MG63 (cell line): ENCODE measurements around the gene B3GNT2. TPM values are rescaled to one million over a fixed set of nuclear protein-coding genes. Genes with fewer than 3 reads are reported as not detected.

Experiments
- DNase-seq: peaks from one replicate; pipeline ENCODE4 v3.0.0-alpha.2; 2020
- H3K27me3 ChIP-seq: fragments of 250-450 bp; sonication (Bioruptor Pico); 2 replicates; pipeline ENCODE4 v1.5.1; 2020; ENCODE audit warnings: mild to moderate bottlenecking, moderate library complexity
- H3K36me3 ChIP-seq: fragments of 250-450 bp; sonication (Bioruptor Pico); 2 replicates; pipeline ENCODE4 v1.5.1; 2020; ENCODE audit warnings: mild to moderate bottlenecking, moderate library complexity
- H3K4me3 ChIP-seq: fragments of 250-450 bp; sonication (Bioruptor Pico); 2 replicates; pipeline ENCODE4 v1.5.1; 2020; ENCODE audit warnings: mild to moderate bottlenecking, moderate library complexity
- H3K9me3 ChIP-seq: fragments of 250-450 bp; sonication (Bioruptor Pico); 2 replicates; pipeline ENCODE4 v1.5.1; 2020; ENCODE audit warnings: mild to moderate bottlenecking, moderate library complexity
- total RNA-seq: library from RNA; depleted of rRNA; stranded (reverse); fragments of >200 nt; shearing (Covaris generic); gene quantifications from 2 replicates; pipeline ENCODE4 v1.2.3, GENCODE V29; 2014; ENCODE audit warnings: low replicate concordance

The B3GNT2 gene
- total RNA-seq, 1 experiment from 2014 or later: 8.8 TPM

DNA sequence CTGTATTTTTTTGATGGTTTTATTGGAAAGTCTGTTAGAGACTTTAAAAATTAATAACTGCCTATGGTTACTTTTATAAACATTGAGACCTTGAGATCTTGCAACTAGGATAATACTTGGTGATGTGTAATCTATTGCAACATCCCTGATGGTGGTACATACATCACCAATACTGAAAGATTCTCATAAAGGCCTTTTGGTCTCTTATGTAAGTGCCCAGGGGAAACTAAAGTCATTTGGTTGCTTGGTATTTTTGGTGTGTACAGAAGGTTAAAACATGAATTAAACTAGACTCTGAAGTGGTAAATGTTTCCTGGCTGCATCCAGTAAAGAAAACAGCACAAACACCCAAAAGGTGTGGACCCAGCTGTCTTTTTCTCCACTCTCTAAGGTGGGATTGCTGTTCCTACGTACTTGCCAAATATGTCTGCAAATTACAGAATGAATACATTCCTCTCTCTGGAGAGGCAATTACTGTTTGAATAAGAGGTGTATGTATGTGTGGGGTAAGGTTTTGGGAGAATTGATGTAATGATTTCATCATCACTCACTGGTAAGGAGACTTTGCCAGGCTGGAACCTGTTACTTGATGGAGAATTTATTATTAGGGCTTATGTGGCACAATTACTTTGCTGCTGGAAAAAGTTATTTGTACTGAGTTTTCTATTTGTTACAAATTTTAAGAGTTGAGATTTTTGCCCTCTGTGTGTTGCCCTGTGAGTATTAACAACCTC, 3.6 kb downstream of the B3GNT2 start:
- H3K36me3 ChIP-seq: no peaks in the 10 kb centered on the region
- no peak for DNase-seq
- no peaks in the 10 kb centered on the region for H3K27me3 ChIP-seq
- no peak overlapping the region for H3K4me3 ChIP-seq
- H3K9me3 ChIP-seq: no peaks in the 10 kb centered on the region

DNA sequence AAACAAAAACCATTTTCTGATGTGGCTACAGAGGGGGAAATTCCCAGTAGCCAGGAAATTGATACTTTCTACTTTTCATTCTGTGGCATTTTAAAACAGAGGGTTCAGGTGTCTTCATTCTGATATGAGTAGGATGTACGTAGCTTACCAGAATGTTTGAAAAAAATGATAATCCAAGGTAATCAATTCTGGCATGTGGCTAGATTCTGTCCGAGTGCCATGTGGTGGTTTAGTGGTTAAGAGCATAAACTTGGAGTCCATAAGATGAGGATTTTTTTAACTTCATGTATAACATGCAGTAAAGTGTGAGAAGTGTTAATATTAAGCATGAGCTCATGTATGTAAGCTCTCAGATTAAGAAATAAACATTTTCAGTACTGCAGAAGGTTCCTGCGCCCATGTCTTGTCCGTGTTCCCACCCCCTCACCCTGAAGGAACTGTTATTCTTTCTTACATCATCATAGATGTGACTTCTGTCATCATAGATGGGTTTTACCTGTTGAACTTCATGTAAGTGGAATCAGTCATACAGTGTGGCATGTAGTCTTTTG, 4.5 kb downstream of the B3GNT2 start:
- H3K9me3 ChIP-seq: no peaks in the 10 kb centered on the region
- DNase-seq: no peak
- H3K4me3 ChIP-seq: no peak overlapping the region
- no peaks in the 10 kb centered on the region for H3K36me3 ChIP-seq
- no peaks in the 10 kb centered on the region for H3K27me3 ChIP-seq

DNA sequence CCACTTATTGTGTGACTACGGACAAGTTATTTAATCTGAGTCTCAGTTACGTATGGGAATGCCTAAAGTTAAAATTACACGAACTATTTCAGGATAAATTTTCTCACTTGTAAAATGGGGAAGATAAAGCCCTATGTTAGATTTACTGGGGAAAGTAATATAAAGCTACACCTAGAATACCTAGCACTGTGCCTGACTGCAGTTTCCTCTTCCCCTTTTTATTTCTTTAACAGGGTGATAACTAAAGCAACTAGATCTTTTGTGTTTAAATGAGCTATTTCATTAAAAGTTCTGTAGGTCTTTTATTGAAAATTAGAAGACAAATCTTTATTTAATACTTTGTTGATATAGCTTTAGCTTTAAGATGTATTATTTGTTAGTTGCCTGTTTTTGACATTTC, 5.0 kb downstream of the B3GNT2 start:
- H3K4me3 ChIP-seq: no peak overlapping the region
- no peak for DNase-seq
- no peaks in the 10 kb centered on the region for H3K9me3 ChIP-seq
- H3K27me3 ChIP-seq: no peaks in the 10 kb centered on the region
- no peaks in the 10 kb centered on the region for H3K36me3 ChIP-seq

DNA sequence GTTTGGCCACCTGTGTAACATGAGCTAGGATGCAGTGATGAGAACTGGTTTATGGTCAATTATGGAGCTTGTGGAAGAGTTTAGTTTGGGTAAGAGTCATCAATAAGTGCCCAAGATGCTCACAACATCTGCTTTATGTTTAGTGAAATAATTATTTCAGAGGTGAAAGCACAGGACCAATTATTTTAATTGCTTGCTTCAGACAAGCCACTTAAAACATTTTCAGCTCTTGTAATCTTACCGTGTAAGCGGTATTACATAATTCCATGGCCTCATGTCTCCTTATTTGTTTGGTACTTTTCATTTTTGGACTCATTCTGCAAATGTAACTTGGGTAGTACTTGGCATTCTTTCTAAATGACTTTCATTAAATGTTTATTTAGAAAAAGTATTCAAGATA, 5.4 kb downstream of the B3GNT2 start:
- Histone ChIP-seq H3K4me3 (no peak overlapping the region), H3K27me3 (no peaks in the 10 kb centered on the region), H3K36me3 (no peaks in the 10 kb centered on the region), H3K9me3 (no peaks in the 10 kb centered on the region)
- DNase-seq: no peak

DNA sequence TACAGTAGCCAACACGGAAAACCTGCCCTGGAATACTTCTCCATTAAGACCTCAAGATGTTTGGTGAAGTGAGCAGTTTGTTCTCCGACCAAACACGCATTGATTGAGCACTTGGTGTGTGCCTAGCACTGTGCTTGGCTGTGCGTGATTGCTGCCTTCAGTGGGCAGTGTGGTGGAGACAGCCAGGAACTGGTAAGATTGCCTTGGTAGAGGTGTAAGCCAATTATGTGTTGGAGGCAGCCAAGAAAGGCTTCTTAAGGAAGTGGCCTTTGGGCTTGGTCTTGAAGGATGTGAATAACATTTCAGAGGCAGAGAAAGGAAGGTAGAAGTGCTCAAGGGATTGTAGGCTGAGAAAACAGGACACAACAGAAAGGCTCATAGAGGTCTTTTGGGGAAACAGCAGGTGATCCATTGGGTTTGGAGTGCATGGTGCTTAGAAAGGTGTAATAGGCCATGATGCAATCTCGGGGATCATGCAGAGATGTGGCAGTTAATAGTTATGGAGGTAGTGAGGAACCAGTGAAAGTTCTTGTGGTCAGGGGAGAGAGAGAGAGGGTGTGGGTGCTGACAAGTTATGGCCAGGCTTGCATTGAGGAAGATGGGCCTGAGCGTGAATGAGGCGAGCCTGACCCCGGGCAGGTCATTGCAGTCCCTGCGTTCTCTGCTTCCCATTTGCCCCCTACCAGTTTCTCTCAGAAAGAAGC, 6.3 kb downstream of the B3GNT2 start:
- no peak for DNase-seq
- H3K27me3 ChIP-seq: no peaks in the 10 kb centered on the region
- H3K36me3 ChIP-seq: no peaks in the 10 kb centered on the region
- no peak overlapping the region for H3K4me3 ChIP-seq
- H3K9me3 ChIP-seq: no peaks in the 10 kb centered on the region

DNA sequence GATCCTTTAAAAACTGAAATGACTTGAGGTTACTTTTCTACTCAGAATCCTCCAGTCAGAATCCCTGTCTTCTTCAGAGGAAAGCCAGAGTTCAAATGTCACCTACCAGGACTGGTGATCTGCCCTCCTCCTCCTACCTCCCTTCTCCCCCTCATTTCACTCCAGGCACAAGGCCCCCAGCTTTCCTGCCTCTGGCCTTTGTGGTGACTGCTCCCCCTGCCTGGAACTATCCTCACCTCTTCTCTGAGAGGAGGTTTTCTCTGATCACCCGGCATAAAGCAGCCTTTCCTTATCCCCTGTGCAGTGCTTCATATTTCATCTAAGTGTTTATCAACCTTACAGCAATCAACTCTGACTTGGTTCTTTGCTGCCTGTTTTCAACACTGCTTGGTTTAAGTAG, 6.8 kb downstream of the B3GNT2 start:
- Histone ChIP-seq H3K27me3 (no peaks in the 10 kb centered on the region), H3K9me3 (no peaks in the 10 kb centered on the region), H3K4me3 (no peak overlapping the region), H3K36me3 (no peaks in the 10 kb centered on the region)
- DNase-seq: no peak

DNA sequence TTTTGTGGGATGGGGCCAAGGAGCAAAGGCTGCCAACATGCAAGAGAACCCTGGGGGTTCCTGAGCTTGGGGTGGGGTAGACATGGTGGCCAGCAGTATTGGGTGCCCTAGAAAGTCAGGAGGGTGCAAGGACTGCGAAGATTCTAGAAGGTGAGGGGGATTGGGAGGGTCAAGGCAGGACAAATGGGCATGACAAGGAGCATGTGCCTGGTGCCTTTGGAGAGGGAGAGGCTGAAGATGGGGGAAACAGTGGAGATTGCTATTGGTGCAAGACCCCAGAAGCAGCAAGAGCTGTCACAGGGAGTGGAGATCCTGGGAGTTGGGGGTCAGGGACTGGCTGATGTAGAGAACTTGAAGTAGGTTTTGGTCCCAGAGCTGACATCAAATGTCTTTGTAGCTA, 7.5 kb downstream of the B3GNT2 start:
- Histone ChIP-seq H3K27me3 (no peaks in the 10 kb centered on the region), H3K9me3 (no peaks in the 10 kb centered on the region), H3K4me3 (no peak overlapping the region), H3K36me3 (no peaks in the 10 kb centered on the region)
- no peak for DNase-seq

DNA sequence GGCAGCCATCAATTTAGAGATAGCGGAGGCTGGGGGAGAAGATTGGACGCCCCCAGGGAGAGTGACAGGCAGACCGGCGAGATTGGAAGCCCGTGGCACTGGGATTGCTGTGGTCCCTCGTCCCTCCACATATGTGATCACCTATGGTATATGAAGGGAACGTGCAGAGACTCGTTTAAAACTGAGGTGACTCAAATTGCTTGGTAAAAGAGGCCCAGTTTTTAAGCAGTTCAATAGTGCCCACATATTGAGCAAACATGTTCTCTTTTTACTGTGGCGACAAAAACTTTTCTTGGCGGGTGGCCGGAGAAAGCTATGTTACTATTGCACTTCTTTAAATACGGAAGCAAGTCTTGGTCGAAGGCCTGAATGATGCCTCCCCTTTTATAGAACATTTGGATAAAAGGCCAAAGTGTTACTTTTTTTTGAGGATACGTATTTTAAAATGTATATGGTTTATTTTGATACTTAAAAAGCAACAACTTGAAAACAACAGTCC, 9.1 kb downstream of the B3GNT2 start:
- no peaks in the 10 kb centered on the region for H3K36me3 ChIP-seq
- no peak overlapping the region for H3K4me3 ChIP-seq
- no peaks in the 10 kb centered on the region for H3K27me3 ChIP-seq
- no peak for DNase-seq
- no peaks in the 10 kb centered on the region for H3K9me3 ChIP-seq

DNA sequence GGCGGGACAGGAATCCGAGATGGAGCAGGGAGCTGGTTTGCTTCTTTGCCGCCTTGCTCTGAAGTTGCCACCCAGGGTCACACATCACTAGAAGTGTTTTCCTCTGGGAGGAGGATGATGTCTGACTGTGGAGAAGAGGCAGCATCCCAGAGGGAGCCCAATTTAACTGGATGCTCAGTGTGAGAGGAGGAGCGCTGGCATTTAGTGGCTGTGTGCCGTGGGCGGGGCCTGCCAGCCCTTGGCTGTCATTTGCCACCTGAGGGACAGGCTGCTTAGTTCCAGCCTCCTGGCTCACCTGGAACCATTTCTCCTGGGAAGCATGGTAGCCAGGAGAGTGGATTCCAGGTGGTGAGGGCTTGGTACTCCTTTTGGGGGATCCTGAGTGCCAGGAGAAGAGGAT, 9.6 kb downstream of the B3GNT2 start:
- no peak overlapping the region for H3K4me3 ChIP-seq
- no peak for DNase-seq
- H3K9me3 ChIP-seq: no peaks in the 10 kb centered on the region
- no peaks in the 10 kb centered on the region for H3K36me3 ChIP-seq
- H3K27me3 ChIP-seq: no peaks in the 10 kb centered on the region

DNA sequence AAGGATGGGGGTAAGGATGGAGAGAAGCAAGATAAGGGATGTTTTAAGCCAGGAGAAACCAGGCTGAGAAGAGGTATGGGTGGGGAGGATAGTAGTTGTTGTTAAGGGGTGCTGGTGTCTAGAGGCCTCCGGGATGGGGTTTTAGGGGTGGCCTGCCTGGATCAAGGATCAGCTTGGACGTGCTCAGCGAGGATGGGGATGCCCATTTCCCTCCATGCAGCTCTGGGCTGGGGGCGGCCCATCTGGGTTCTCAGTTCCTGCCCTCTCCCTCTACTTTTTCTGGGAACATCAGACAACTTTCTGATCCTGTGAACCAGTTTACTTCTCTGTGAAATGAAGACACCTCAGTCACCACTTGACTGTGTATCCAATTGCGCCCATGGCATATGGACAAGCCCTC, 10.1 kb downstream of the B3GNT2 start:
- H3K36me3 ChIP-seq: no peaks in the 10 kb centered on the region
- H3K9me3 ChIP-seq: no peaks in the 10 kb centered on the region
- H3K4me3 ChIP-seq: no peak overlapping the region
- H3K27me3 ChIP-seq: no peaks in the 10 kb centered on the region
- no peak for DNase-seq

DNA sequence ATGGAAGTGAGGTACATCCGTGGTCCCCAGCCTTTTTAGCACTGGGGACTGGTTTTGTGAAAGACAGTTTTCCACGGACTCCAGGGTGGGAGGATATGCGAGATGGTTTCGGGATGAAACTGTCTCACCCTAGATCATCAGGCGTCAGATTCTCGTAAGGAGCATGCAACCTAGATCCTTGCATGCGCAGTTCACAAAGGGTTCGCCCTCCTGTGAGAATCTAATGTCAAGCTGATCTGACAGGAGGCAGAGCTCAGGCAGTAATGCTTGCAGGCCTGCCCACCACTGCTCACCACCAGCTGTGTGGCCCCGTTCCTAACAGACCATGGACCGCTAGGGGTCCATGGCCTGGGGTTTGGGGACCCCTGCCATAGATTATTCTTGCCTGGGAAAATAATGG, 11.6 kb downstream of the B3GNT2 start:
- Histone ChIP-seq H3K4me3 (no peak overlapping the region), H3K9me3 (no peaks in the 10 kb centered on the region), H3K36me3 (no peaks in the 10 kb centered on the region), H3K27me3 (no peaks in the 10 kb centered on the region)
- DNase-seq: no peak

DNA sequence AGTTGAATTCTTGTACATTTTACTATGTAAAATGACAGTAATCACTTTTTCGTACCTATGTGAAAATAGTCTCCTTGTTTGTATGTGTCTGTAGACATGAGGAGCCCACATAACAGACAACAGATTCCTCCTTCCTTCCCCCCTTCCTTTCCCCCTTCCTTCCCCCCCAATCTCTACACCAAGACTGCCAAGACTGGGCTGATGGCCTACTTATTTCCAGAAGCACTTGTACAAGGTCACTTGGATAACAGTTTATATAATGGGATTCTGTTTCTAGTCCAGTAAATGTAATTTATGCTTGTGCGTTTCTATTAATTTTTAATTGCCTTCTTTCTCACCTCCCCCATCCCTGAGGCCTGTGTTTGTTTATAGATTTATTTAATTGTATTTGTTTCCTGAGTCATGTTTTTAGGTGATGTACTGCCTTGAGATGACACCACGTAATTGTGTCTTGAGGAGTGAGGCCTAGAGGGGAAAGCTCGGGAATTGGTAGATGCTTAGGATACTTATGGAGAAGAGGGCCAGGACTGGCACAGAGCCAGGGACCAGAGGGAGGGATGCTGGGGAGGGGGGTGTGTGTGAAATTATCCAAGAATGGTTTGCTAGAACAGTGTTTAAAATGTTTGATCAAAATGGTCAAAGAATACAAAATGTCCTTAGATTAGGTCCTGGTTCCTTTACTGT, 12.3 kb downstream of the B3GNT2 start:
- H3K36me3 ChIP-seq: no peaks in the 10 kb centered on the region
- H3K9me3 ChIP-seq: no peaks in the 10 kb centered on the region
- no peaks in the 10 kb centered on the region for H3K27me3 ChIP-seq
- DNase-seq: no peak
- H3K4me3 ChIP-seq: no peak overlapping the region

DNA sequence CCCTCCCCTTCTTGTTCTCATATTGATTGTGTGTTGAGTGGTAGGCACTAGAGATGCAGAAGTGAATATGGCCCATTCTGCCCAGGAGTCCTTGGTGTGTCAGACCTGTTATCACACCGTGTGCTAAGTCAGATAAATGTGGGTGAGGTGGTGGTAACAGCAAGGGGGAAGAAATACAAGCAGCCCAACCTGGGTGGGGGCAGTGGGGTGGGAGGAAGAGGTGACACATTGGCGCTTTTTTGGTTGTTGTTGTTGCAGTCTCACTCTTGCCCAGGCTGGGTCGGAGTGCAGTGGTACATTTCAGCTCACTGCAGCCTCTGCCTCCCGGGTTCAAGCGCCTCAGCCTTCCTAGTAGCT, 12.8 kb downstream of the B3GNT2 start:
- no peak for DNase-seq
- H3K27me3 ChIP-seq: no peaks in the 10 kb centered on the region
- H3K4me3 ChIP-seq: no peak overlapping the region
- no peaks in the 10 kb centered on the region for H3K36me3 ChIP-seq
- H3K9me3 ChIP-seq: no peaks in the 10 kb centered on the region

DNA sequence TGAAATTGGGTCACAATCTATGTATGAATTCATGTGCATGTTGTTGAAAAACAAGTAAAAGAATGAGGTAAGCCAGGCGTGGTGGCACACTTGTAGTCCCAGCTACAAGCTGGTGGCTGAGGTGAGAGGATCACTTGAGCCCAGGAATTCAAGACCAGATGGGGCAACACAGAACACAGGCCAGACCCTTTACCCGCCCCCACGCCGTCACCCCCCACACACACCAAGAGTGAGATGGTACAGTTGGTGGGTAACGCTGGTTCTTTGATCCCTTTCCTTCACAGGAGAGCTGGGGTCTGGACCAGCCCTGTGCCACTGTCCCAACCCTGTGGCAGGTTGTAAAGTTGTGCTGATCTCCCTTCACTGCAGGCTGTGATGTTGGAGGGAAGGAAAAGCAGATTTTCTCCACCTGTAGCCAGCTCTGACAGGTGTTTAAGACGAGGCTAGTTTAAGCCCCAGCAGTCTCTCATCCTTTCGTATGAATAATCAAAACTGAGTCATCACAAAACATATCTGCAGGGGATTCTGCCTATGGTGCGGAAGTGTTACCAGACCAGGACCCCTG, 13.6 kb downstream of the B3GNT2 start:
- Histone ChIP-seq H3K36me3 (no peaks in the 10 kb centered on the region), H3K27me3 (no peaks in the 10 kb centered on the region), H3K4me3 (no peak overlapping the region), H3K9me3 (no peaks in the 10 kb centered on the region)
- no peak for DNase-seq

DNA sequence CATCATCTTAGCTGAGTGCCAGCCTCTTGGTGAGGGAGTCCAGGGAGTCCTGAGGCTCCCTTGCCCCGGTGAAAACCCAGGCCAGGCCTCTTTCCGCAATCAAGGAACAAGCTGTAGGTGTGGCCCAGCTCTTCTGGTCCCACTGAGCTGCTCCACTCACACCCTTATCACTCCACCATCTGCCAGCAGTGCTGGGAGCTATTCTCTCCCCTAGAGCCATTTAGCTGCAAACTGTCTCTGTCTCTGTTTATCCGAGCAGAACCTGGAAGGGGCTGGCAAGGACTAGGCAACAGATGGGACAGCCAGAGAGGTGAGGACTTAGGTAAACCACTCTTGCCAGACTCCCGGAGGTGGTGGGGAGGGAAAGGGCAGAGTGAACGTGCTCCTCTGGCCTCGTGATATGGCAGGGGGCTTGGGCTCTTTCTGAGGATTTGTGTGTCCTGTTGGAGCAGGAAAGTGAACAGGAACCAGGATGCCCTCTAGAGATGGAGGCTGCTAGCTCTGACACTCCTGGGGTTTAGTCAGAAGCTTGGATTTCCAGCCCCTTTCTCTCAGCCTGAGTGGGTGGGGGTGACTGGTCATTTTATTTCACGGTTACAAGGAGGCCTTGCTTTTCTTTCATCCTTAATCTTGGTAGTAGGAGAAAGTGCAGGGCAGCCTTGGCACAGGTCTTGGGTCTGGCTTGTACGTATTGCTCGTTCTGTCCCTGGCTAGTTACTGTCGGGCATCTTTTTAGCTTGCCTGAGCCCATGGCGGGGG, 19.6 kb downstream of the B3GNT2 start:
- Histone ChIP-seq H3K4me3 (no peak overlapping the region), H3K36me3 (no peaks in the 10 kb centered on the region), H3K9me3 (no peaks in the 10 kb centered on the region; the same call in 1 of the 2 replicates), H3K27me3 (no peaks in the 10 kb centered on the region)
- DNase-seq: no peak

DNA sequence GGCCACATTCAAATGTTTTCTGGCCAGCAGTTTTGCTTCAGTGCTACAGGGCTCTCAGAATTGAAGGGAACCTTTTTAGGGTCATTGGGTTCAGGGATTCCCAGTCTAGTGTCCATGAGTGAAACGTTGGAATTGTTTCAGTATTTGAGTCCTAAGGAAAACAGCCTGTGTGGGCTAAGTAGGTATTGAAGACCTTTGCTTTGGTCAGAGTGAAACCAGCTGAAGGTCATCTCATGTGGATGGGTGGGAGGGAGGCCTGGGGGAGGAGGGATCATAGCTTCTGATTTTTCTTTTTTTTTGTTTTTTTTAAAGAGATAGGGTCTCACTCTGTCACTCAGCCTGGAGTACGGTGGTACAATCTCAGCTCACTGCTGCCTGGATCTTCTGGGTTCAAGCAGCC, 20.2 kb downstream of the B3GNT2 start:
- DNase-seq: no peak
- Histone ChIP-seq H3K36me3 (no peaks in the 10 kb centered on the region), H3K9me3 (no peaks in the 10 kb centered on the region; the same call in 1 of the 2 replicates)

More for the DNA sequence above, 20.2 kb downstream of the B3GNT2 start:
- H3K27me3 ChIP-seq: no peaks in the 10 kb centered on the region
- H3K4me3 ChIP-seq: no peak overlapping the region
